Hematopoietic multipotent progenitor cell treated with erythropoietin and hydrocortisone succinate and interleukin-3 and kit ligand, for 17 days (in vitro differentiated cells): ENCODE data around the gene DLG2.

Experiments
- DNase-seq: peaks from one replicate; pipeline ENCODE4 v3.0.0-alpha.2; 2015; ENCODE audit warnings: low spot score

The DLG2 gene

DNA sequence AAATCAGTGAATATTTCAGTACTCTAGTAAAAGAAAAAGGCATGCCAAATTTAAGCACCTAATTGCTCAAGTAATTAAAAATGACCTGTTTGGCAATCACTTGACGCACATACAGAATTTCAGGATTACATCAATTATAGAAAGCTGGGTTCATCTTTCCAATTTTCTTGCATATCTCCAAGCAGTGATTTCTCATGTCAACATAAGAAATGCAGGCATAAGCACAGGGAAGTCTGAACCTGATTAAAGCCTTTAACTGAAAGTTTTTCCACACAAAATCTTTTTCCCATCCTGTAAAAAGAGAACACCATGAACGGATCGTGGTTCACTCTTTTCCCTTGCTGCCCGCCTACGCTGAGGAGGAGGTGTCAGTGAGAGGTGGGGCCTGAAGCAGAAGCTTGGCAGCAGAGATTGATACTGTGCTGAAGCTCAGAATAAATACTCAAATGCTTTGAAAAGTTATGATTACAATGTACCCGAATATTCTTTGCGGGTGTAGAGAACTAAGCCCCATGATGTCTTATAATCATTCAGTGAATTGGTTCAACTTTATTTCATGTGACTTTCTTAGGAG lies 1636.9 kb downstream of the DLG2 start:
- no peak for DNase-seq

DNA sequence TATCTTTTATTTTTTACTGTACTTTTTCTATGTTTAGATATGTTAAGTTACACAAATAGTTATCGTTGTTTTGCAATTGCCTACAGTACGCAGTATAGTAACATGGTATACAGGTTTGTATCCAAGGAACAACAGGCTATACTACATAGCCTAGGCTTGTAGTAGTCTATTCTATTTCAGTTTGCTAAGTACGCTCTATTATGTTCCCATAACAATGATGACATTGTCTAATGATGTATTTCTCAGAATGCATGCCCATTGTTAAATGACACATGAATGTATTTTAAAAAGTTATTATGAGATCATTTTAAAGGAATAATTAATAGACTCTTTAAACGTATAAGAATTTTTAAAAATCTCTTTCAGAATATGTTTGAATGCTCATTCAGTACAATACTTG lies 1644.3 kb downstream of the DLG2 start:
- DNase-seq: no peak

DNA sequence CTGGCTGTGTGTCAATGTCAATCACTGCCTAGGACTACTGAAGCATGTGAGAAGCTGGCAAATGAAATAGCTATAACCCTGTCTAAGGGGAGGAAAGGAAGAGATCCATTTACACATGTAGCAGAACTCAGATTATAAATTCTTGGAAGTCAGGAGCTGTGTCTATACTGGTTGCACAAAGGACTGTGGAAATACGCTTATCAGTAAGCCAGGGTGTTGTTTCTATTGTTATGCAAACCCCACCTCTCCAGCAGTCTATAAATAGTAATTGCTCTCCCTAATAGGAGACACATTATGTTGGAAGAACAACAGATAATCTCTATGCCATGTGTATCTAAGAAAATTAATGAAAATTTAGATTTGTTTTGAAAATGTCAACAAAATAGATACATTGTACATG lies 1647.6 kb downstream of the DLG2 start:
- no peak for DNase-seq

DNA sequence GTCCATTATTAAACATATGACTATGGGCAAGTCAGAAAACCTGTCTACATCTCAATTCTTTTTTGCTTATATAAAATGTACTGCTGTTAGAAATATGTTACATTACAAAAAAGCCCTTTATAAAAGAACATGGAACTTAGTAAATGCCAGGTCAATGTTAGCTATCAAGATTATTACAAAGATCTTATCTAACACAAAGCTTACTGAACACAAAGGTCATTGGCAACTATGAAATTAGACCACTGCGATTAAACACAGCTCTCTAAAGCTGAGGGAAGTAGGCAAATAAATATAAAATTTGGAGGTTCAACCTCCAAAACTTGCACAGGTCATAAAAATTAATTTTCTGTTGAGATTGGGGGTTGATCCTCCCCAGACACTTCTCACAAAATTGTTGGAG lies 1648.2 kb downstream of the DLG2 start:
- DNase-seq: no peak

DNA sequence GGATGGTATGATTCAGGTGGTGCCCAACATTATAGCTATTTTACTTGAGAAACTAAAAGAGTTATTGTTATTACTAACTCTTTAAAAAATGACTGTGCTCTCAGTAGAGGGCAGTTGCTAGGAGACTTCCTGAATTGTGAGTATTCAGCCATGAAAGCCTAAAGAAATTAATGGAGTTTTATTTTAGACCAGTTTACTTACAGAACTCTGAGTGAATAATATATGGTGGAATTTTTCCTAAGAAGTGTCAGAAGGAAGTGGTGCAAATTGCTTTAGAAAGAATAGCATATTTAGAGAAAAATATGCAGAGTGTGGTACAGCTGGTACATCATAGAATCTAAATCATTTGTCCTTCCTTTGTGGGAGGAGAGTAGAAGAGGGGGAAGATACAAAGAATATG lies 1651.1 kb downstream of the DLG2 start:
- DNase-seq: no peak

DNA sequence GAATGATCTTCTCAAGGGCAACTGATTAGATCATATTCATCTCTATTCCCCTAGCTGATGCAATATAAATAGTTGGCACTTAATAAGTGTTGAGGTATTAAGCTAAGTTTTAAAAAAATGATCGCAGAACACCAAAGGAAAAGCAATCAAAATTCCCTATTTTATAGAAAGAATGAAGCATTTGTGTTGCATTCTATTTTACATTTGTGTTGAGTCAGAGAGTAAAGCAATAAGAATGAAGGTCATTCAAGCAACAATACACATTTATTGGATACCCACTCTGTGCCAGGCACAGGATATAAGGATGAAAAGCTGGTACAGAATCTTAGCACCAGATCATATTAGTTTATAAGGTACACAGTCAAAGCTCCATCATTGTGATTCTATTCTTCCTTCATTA lies 1654.6 kb downstream of the DLG2 start:
- no peak for DNase-seq

DNA sequence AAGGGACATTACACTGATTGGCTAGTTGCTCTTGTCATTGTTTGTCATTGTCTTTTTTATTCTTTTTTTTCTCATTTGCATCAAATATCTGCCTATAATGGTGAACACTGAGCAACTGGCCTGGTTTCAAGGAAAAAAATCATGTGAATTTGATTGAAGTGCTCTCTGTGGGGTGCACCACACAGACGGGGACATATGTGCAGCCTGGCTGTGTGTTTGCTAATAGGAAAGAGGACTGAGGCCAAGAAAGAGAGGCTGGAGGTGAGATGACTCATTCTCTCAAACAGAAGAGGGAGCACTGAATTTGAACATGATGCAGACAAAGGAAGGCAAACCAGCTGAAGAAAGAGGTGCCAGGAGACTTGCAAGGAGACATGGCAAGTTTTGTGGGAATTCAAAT lies 1656.1 kb downstream of the DLG2 start:
- no peak for DNase-seq

DNA sequence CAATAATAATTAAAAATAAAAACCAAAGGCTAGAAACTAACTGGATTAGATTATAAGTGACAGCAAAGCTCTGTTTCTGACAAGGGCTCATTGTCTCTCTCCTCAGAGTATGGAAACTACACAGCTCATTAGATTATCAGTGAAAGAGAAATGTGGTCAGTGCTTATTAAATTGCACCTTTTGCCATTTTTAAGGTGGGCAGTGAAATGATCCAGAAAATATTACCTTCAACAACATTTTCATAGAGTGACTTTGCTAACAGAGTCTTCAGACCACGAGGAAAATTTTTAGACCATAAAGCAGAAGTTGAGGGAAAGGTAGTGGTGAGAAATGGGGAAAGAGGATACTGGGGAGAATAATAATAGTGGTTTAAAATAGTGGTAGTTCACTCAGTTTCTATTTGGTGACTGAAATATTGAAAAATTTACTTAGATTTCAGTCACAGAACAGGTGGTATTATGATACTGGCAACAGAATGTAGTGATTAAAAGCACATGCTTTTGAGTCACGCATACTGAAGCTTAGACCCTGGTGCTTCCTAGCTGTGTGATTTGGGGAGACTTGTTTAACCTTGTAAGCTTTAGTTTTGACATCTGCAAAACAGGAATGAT lies 1657.0 kb downstream of the DLG2 start:
- DNase-seq: no peak

DNA sequence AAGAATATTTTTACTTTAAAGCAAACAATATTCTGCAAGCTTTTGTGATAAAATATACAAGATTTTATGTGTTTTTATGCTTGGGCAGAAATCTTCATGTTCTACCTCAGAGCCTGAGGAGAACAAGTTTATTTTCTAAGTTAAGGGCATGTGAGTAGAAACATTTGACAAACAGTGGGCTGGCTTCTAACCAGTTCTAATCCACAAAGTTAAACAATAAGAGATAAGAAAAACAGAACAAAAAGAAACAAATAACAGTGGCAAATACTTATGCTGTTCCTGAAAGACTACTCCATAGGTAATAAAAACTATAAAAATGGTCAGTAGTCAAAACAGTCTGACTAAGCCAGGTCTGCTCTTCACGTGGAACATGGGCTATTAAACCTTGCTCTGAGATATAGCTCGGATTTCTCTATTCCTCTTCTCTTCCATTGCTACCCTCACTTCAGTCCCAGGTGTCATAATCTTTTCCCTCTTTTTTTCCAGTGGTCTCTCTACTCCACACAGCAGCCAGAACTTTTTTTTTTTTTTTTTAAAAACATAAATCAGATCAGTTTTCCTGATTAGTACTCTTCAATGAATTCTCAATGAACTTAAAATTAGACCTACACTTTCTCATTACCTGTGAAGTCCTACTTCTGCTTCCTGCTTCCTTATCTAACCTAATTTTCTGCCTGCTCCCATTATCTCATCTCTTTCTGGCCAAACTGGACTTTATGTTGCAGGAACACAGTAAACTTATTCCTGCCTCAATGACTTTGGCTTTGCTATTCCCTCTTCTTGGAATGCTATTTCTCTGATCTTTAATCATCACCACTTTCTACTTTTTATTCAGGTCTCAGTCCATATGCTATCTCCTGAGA lies 1669.9 kb downstream of the DLG2 start:
- no peak for DNase-seq

DNA sequence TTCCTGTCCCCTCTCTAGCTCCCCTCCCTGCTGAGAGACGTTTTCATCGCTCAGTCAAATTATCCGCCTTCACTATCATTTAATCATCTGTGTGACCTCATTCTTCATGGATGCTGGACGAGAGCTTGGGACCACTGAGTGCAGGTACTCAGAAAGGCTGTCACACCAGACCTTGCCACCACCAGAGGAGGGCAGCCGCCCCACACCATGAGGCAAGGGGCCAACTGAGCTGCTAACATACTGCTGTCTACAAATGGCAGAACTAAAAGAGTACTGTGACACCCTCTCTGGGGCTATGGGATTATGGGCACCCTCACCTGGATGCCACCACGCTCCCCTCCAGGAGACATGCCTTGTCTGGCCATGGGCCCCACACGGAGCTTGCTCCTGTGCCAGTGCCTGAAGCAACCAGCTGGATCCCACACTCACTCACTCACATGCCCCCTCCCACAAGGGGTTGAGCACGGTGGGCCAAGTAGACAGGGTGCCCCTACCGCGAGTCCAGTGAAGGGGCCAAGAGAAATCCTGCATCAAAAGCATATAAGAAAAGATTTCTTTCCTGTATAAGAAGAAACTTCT lies 1670.9 kb downstream of the DLG2 start:
- DNase-seq: no peak

DNA sequence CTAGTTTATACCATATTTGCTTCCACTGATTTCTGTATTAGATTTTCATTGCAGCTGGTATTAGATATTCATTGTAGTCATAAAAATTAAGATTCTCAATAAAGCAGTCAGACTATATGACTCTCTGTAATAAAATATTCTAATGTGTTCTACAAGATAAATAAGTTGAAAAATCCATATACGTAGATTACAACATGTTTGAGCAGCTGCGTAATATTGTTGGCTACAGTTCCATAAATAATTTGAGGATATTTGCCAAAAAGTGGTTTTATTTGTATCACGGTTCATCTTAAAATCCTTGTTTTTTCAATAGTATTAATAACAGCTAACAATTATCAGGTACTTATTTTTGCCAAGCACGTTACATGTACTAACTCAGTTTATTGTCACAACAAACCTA lies 1672.4 kb downstream of the DLG2 start:
- DNase-seq: no peak

DNA sequence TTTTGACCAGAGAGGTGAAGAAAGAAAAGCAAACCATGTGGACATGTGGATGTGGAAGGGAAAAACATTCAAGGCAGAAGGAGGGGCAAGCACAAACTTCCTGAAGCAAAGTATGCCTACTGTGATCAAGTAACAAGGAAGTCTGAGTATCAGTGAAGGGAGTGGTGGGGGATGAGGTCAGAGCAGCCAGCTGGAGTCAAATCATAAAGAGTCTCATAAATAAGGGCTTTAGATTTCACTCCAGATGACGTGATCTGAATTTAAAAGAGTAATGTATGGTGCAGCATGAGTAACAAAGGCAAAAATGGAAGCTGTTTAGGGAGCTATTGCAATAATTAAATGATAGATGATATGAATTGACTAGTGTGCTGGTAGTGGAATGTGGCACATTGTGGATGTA lies 1675.6 kb downstream of the DLG2 start:
- DNase-seq: no peak

DNA sequence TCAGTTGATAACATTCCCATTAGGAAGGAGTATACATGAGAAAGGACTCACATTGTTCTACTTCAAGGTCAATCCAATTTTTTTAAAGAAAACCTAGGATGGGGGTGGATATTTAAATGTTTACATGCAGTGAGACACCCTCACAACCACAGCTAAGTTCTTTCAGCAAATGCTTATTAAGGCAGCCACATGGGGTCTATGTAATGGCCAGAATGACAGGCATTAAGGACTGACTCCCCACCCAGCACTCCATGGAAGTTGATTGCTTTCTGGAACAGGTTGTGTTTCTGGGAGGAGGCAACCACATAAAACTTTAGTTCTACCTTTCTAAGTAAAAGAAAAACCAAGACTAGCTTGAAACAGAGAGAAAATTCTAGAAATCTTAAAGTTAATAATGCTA lies 1678.9 kb downstream of the DLG2 start:
- DNase-seq: no peak

DNA sequence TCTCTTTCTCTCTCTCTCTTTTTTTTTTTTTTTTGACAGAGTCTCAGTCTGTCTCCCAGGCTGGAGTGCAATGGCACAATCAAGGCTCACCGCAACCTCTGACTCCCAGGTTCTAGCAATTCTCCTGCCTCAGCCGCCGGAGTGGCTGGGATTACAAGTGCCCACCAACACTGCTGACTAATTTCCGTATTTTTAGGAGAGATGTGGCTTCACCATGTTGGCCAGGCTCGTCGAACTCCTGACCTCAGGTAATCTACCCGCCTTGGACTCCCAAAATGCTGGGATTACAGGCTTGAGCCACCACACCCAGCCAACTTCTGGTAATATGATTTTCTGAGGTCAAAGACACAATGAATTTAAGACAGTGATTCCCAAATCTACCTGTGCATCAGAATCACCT lies 1681.2 kb downstream of the DLG2 start:
- no peak for DNase-seq

DNA sequence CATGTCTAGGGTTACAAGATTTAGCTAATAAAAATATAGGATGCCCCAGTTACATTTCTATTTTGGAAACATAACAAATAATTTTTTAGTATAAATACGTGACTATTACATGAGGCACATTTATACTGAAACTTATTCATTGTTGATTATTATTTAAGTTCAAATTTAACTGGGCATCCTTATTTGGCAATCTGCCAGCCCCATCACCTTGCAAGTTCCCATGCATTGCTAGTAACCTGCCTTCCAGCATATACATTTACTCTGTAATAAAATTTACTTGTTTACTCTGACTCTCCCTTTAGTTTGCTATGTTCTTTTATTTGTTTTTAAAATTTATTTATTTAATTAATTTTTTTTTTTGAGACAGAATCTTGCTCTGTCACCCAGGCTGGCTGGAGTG lies 1686.1 kb downstream of the DLG2 start:
- DNase-seq: no peak

DNA sequence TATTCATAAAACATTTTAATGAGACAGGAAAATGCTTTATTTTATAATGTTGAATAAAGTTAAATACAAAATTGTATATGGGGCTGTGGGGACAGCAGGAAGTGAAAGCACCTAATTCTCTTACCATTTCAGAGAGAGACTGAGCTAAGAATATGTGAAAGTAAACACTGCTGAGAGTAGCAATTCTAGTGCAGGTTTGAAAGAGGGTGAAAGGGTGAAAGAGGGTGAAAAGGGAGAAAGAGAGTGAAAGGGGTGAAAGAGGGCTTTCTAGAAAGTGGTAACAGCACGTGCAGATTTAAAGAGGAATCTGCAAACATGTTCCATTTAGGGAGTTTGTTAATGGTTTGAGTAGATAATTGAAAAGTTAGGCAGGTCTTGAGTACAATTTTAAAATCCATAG lies 1689.0 kb downstream of the DLG2 start:
- no peak for DNase-seq

DNA sequence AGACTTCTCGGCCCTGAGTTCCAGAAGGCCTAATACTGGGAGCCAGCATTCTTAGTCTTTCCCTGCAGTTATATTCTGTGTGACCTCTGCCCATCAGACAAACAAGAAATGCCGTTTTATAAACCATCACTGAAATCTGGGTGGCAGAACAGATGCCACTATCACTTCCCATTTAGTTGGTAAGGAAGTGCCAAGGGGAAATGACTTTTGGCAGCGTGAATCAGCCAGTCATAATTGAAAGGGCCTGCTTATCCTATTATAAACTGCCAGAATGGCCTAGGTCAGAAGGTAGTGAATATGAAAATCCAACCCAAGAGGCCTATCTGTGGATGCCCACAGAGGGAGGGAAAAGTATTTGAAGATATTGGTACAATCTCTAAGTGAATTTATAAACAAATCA lies 1694.1 kb downstream of the DLG2 start:
- no peak for DNase-seq

DNA sequence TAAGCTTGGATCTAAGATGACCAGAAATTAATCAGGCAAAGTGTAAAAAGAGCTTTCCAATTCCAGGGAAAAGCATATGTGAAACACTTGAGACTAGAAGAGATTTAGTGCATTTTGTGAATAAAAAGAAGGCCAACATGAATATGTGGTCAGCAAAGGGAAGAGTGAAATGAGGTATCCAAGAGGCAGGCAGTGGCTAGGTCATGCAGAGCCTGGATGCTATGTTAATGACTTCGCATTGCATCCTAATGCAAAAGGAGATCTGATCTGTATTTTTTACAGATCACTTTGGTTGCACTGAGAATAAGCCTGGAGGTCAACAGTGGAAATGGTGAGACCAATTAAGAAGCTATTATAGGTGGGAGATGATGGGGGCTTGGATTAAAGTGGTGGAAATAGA lies 1699.7 kb downstream of the DLG2 start:
- DNase-seq: no peak

DNA sequence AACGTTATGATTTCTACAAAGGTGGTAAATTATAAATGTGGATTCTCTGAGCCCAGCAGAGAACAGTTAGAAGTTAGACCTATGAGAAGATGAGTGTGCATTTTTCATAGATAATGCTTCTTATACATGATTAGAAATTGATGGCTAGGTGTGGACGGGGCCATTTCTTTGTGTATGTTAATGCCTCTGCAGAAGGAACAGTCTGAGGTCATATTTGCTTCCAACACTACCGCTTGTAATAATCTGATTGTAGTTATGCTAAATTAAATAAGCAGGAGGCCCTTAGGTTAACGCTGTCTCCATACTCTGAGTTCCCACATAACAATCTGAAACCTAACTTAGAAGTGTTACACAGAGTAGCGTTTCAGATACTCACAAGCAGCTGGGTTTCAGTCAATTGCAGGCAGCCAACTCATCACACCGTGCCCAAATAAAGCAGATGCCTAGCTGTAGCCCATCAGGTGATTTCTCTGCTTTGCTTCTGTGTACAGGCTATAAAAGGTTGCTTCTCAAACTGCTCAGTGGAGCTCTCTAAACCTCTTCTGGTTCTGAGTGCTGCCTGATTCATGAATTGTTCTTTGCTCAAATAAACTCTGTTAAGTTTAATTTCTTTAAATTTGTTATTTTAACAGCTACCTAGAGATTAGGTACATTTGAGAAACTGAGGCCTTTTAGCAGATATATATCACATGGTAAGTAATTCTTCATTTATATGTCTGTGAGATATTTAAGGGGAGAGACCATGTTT lies 1702.2 kb downstream of the DLG2 start:
- no peak for DNase-seq

DNA sequence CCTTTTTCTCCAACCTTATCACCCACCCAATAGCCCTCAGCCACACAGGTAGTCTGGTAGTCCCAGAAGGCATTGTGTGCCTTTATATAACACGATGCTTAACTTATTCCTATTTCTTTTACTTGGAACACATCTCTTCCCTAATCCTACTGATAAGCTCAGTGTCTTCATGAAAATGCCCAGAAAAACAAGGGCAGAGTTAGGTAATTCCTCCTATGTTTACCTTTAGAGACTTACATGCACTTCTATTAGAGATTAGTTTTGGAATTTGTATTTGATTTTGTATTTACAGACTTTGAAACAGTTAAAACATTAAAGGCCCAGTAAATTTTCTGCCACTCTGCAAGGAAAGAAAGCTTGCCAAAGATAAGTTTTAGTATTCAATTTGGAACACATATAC lies 1703.2 kb downstream of the DLG2 start:
- DNase-seq: no peak

DNA sequence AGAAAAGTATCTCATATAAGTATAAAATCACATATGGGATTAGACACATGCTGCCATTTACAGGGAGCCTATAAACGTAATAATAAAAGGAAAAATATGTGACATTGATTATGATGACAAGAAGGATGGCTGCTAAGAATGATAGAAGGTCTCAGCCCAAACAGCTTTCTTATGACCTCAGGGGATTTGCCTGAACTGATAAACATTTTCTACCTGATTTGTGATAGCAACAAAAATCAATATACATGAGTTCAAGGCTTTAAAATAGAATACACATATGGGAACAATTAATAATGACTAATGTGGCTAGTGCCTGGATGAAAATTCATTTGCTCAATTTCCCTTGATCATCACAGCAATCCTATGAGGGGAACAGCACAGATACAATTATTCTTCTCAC lies 1704.2 kb downstream of the DLG2 start:
- no peak for DNase-seq

DNA sequence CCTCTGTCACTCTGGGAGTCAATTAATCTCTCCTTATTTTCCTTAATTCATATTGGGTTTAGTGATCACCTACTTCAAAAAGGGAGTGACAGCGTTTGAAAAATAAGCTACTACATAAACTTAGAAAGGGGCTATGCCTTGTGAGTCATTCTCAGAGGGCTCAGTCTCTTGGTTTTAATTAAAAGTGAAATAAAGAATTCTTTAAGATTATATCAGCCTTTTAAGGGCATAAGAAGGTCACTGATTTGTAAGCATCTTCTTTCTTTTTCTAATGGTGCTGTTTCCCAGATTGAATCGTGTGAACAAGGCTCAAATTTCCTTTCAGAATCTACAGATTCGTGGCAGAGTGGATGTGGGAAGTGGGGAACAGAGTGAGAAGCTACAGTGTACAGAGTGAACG lies 1704.8 kb downstream of the DLG2 start:
- no peak for DNase-seq
